Right ventricle myocardium inferior (tissue), 1 donor: ENCODE measurements around the gene MIPEP. TPM values are rescaled to one million over a fixed set of nuclear protein-coding genes. Genes with fewer than 3 reads are reported as not detected.
"Not testable (repeated sequence)": the region's sequence is repeated elsewhere in the genome, so short reads cannot be mapped to it uniquely, and the experiment has no call there.

Experiments used
- ATAC-seq: fragments of 200-7000 bp; cut with Tn5 transposase; one replicate; pipeline ENCODE4 v1.9.1; 2020; ENCODE audit warnings: mild to moderate bottlenecking, moderate library complexity
- DNase-seq: peaks from one replicate; pipeline ENCODE4 v3.0.0; 2021; ENCODE audit errors: missing footprints
- intact Hi-C: fragments of 100-400 bp; cut with DNase I; formaldehyde crosslinking; loops from one replicate; pipeline ENCODE4 v1.11.0; 2022
- total RNA-seq: library from RNA; stranded (reverse); fragmentation: NEBNext Ultra II Directional; extraction: Animal tissue kit (Norgen Biotek cat#: 25700); gene quantifications from one replicate; pipeline ENCODE4 v1.2.1, GENCODE V29; 2021
- donor health status: DM: no; HTN: yes; CAD: no; lungs with severe emphysema.

Gene MIPEP
- total RNA-seq, 1 donor from 2014 or later = 37.7 TPM

DNA sequence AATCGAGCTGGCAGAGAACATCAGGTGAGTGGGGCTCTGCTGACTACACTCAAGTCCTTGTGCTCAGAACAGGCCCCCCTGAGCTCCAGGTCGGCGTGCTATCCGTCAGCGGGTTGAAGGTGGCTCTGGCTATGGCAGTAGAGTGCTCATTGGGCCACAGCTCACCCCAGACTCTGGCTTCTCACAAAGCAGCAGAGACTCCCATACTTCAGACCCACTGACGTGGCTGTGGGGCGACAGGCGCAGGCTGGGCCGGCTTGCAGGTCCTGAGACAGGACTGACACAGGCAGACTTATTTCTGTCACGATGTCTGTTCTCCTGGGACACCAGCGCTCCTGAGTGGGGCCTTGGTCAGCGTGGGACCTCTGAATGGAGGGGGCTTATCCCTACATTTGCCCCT, 5.5 kb upstream of the MIPEP start:
- intact Hi-C loops = not testable (repeated sequence)

DNA sequence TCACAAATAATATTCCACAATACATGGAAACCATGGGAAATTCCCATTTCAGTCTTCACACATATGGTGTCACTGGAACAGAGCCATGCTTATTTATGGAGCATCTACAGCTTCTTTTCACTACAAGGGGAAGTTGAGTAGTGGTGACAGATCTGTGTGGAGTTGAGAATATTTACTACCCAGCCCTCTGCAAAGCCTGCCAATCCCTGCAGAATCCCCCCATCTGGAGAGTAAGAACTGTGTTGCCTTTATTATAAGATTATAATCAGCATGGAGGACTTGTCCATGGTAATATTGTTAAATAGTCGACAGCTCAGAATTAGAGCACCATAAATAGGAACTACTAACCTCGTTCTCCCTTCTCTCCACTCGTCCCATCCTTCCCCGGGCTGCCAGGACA, 4.6 kb upstream of the MIPEP start:
- ATAC-seq, DNase-seq, intact Hi-C loops: not testable (repeated sequence)

More for the DNA sequence above, 5.5 kb upstream of the MIPEP start:
- ATAC-seq, DNase-seq: not testable (repeated sequence)

- intact Hi-C loops = loop anchor here (5.0 kb wide), 1 partner anchor 313 kb away; no protein-coding TSS in a partner anchor
- DNase-seq (no peak), ATAC-seq (no peak)
Measured at GRCh38 chr13:23889615-23890607, 711 bp upstream of the MIPEP start.

DNA sequence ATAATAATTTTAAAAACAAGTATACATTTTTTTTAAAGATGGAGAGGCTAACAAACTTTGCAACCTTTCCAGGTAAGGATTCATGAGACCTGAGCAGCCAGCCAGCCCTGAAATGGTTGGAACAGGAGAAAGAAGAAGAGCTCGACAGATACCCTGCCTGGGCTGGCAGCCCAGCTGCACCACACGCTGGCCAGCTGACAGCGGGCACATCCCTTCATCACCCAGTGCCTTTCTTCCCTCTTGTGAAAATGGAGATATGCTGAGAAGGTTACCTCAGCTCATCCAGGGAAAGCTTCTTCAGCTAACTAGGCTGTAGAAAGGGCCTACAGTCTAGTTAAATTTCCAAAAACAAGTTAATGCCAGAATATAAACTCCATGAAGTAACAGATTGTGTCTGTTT, 4.8 kb downstream of the MIPEP start:
- intact Hi-C loops, ATAC-seq, DNase-seq: not testable (repeated sequence)

DNA sequence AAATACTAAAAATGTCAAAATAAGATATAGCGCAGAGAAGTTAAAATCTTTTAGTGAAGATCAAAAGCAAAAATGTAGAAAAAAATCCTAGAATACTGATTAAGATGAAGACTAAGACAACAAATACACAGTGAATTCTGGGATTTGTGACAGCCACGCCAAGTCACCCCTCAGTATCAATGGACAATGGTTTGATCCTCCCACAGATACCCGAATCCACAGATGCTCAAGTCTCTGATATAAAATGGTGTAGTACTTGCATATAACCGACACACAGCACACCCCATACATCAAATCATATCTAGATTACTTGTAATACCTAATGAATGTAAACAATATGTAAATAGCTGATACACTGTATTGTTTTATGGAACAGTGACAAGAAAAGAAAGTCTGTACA, 5.9 kb downstream of the MIPEP start:
- DNase-seq (no peak), ATAC-seq (no peak)
- intact Hi-C loops = no loop called here

GRCh38 chr13:23881402-23881800, 7.8 kb downstream of the MIPEP start:
- ATAC-seq, DNase-seq, intact Hi-C loops: not testable (repeated sequence)

GRCh38 chr13:23880493-23881401, 8.5 kb downstream of the MIPEP start:
- ATAC-seq, DNase-seq, intact Hi-C loops: not testable (repeated sequence)

- DNase-seq = no peak
- ATAC-seq = no peak
- intact Hi-C loops = no loop called here
Measured at GRCh38 chr13:23877286-23877685, 11.9 kb downstream of the MIPEP start.

DNA sequence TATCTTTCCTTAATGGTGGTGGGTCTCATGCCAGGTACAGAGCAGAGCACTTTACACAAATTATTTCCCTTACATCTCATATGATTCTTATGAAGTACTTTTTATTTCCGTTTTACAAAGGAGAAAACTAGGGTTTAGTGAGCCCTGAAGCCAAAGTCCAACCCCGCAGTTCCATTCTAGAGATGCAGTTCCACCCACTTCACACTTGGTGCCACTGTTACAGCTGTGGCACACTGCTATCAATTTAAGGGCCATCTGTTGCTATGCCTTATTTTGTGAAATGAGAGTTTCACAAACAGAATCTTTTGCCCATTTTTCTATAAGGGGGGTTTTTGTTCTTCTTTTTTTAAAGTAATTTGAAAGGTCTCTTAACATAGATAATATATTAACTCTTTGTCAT, 12.9 kb downstream of the MIPEP start:
- DNase-seq = no peak
- no peak for ATAC-seq
- intact Hi-C loops = no loop called here

- intact Hi-C loops = loop anchor here (1.0 to 5.0 kb wide), 3 partner anchors 154 to 405 kb away; partner anchors contain the start of gene TNFRSF19
- ATAC-seq = peak; percentile 20
- no peak for DNase-seq
Measured at GRCh38 chr13:23871616-23872220, 17.5 kb downstream of the MIPEP start.

DNA sequence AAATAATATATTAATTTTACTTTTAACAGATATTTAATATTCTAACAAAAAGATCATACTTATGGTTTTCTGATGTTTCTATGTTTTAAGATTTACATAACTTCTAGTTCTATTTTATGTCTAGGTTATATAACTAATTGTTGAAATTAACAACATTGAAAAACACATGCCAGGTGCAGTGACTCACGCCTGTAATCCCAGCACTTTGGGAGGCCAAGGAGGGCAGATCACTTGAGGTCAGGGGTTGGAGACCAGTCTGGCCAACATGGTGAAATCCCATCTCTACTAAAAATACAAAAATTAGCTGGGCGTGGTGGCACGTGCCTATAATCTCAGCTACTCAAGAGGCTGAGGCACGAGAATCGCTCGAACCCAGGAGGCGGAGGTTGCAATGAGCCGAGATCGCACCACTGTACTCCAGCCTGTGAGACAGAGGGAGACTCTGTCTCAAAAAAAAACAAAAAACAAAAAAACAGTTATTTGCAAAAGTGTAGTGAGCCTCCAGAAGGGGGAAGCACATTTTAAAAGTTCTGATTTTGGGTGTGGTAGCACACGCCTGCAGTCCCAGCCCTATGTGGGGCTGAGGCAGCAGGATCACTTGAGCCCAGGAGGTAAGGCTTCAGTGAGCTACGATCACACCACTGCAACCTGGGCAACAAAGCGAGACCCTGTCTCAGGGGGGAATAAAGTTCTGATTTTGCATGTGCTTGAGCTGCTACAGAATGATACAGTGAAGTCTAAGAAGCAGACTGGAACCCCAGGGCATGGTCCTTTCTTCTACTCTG, 18.7 kb downstream of the MIPEP start:
- intact Hi-C loops = loop anchor here (1.0 to 5.0 kb wide), 3 partner anchors 153 to 404 kb away; partner anchors contain the start of gene TNFRSF19
- no peak for DNase-seq
- no peak for ATAC-seq

DNA sequence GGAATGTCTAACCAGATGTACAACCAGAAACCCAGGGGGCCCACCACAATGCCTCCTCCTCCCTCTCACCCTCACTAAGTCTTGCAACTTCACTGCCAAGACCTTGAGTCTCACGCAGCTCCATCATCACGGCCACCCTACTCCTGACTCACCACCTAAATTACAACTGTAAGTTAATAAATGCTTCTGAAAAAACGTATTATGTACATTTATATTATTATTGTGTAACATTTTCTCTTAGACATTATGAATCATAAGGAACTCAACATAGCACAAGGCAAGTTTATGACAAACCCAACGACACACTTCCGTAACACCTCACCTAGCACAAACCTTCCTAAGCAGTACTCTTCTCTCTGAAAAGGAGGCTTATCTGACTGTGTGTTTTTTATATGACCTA, 20.7 kb downstream of the MIPEP start:
- intact Hi-C loops = no loop called here
- no peak for ATAC-seq
- no peak for DNase-seq

DNA sequence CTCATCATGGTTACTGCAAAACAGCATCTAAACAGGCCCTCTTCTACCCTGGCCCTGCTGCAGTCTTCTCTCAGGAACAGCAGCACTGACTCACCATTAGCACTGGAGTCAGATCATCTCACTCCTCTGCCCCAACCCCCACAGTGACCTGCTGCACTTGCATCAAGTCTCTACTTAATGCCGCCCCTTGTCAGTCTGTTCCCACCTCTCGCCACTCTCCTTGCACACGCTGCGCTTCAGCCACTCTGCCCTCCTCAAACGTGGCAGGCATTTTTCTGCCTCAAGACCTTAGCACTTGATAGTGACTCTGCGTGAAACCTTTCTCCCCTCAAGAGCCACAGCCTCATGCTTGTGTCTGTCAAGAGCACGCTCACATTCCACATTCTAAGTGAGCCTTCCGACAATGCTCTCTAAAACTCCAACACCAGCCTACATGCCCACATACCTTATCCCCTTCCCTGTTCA, 22.1 kb downstream of the MIPEP start:
- DNase-seq (no peak), ATAC-seq (no peak)
- intact Hi-C loops = no loop called here

- DNase-seq (no peak), ATAC-seq (no peak)
- intact Hi-C loops = no loop called here
Measured at GRCh38 chr13:23866420-23867026, 22.7 kb downstream of the MIPEP start.

DNA sequence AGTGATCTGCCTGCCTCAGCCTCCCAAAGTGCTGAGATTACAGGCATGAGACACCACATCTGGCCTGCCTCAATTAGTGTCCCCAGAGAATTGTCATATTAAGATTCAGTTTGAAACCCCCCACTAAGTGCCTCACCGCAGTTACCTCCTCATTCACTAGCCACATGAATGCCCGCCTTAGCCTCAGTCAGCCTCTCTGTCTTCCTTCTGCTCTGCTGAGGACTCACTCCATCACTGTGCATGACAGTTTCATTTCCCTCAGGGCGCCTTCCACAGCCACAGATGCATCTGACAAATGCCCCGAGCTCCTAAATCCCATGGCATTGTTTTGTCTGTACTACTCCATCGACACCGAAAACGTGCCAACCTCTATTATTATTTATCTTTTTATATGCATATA, 23.3 kb downstream of the MIPEP start:
- DNase-seq (no peak), ATAC-seq (no peak)
- intact Hi-C loops = no loop called here

GRCh38 chr13:23865026-23865425, 24.2 kb downstream of the MIPEP start:
- intact Hi-C loops = no loop called here
- DNase-seq = no peak
- no peak for ATAC-seq

GRCh38 chr13:23861310-23861709, 27.9 kb downstream of the MIPEP start:
- ATAC-seq (no peak), DNase-seq (no peak)
- intact Hi-C loops = no loop called here
